K562 (cell line): ENCODE results near the gene XBP1. TPM values are rescaled to one million over a fixed set of nuclear protein-coding genes. Genes with fewer than 3 reads are reported as not detected.

ENCODE experiments used
- ETV5 ChIP-seq: sonication (generic); formaldehyde crosslinking; IDR thresholded peaks from 2 replicates; pipeline ENCODE4 v1.4.0; 2020; ENCODE audit warnings: low read depth, mild to moderate bottlenecking, missing genetic modification reagents
- polyA plus RNA-seq, 8 experiments: library from polyadenylated mRNA; depleted of rRNA in 4 of 8; stranded (reverse) in 5 of 8; unstranded in 3 of 8; fragments of >200 nt; fragmentation: Nextera tagmentation in 2 of 8; fragmentation: Illumina TruSeq in 1 of 8; extraction: Ambion mirVana in 2 of 8; extraction: Trizol in 1 of 8; gene quantifications; 2 replicates each; pipeline versions ENCODE4 v1.2.1 to v1.2.3, GENCODE V29; 2011 to 2014; ENCODE audit warnings: inconsistent platforms in 1 of 8, missing spikeins in 1 of 8
- total RNA-seq, 7 experiments: library from RNA; depleted of rRNA in 6 of 7; stranded (reverse); fragments of >200 nt in 6 of 7; fragmentation: Illumina TruSeq in 2 of 7; extraction: Trizol in 2 of 7; gene quantifications; 2 replicates each; pipeline versions ENCODE4 v1.2.1 to v1.2.3, GENCODE V29; 2011 to 2021; ENCODE audit warnings: low replicate concordance in 1 of 7
- TF ChIP-seq, protein P1 (sequence below), 2 experiments: fragments of 450-650 bp; IDR thresholded peaks; 2 replicates each; pipeline ENCODE4 v1.6.1; 2016; ENCODE audit warnings: mild to moderate bottlenecking in 2 of 2, borderline replicate concordance in 1 of 2, low read depth in 1 of 2, moderate library complexity in 1 of 2
- TF ChIP-seq, protein P2 (sequence below): sonication (generic); formaldehyde crosslinking; IDR thresholded peaks from 2 replicates; pipeline ENCODE4 v1.9.0; 2022; ENCODE audit warnings: mild to moderate bottlenecking, missing genetic modification reagents

XBP1 gene
- total and polyA plus RNA-seq, 9 of the 15 experiments (the other 6 are each of a cell fraction or from before 2014, with no cell fraction given): 25.0 to 218 (median 94.6) TPM

DNA sequence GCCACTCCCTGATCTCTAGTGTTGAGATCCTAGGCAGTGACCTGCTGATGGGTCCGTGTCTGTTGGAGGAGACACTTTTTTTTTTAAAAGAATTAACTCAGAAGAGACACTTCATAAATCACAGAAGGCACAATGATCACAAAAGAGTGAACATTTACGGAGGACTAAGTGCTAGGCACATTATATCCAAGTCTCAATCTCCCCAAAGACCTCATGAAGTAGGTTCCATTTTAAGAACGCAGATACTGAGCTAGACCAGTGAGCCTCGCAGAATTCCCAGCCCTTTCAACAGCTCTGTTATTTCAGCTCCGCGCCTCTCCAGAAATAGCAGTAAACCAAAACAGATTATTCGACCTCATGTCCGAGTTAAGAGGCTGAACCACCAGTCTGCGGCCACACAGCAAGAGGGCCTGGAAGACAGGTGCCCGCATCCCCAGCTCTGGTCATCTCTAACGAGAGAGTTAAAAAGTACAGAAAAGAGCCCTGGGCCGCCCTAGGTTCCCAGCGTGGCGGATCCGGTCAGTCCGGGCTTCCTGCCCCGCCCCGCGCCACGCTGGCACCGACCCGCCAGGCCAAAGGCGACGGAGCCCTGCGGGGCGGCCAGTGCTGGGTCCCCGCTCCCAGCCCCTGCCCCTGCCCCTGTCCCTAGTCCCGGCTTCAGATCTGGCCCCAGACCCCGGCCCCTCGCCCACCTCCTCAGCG is 612 bp downstream of the XBP1 start (continued):
- TF ChIP-seq, protein P1, sequence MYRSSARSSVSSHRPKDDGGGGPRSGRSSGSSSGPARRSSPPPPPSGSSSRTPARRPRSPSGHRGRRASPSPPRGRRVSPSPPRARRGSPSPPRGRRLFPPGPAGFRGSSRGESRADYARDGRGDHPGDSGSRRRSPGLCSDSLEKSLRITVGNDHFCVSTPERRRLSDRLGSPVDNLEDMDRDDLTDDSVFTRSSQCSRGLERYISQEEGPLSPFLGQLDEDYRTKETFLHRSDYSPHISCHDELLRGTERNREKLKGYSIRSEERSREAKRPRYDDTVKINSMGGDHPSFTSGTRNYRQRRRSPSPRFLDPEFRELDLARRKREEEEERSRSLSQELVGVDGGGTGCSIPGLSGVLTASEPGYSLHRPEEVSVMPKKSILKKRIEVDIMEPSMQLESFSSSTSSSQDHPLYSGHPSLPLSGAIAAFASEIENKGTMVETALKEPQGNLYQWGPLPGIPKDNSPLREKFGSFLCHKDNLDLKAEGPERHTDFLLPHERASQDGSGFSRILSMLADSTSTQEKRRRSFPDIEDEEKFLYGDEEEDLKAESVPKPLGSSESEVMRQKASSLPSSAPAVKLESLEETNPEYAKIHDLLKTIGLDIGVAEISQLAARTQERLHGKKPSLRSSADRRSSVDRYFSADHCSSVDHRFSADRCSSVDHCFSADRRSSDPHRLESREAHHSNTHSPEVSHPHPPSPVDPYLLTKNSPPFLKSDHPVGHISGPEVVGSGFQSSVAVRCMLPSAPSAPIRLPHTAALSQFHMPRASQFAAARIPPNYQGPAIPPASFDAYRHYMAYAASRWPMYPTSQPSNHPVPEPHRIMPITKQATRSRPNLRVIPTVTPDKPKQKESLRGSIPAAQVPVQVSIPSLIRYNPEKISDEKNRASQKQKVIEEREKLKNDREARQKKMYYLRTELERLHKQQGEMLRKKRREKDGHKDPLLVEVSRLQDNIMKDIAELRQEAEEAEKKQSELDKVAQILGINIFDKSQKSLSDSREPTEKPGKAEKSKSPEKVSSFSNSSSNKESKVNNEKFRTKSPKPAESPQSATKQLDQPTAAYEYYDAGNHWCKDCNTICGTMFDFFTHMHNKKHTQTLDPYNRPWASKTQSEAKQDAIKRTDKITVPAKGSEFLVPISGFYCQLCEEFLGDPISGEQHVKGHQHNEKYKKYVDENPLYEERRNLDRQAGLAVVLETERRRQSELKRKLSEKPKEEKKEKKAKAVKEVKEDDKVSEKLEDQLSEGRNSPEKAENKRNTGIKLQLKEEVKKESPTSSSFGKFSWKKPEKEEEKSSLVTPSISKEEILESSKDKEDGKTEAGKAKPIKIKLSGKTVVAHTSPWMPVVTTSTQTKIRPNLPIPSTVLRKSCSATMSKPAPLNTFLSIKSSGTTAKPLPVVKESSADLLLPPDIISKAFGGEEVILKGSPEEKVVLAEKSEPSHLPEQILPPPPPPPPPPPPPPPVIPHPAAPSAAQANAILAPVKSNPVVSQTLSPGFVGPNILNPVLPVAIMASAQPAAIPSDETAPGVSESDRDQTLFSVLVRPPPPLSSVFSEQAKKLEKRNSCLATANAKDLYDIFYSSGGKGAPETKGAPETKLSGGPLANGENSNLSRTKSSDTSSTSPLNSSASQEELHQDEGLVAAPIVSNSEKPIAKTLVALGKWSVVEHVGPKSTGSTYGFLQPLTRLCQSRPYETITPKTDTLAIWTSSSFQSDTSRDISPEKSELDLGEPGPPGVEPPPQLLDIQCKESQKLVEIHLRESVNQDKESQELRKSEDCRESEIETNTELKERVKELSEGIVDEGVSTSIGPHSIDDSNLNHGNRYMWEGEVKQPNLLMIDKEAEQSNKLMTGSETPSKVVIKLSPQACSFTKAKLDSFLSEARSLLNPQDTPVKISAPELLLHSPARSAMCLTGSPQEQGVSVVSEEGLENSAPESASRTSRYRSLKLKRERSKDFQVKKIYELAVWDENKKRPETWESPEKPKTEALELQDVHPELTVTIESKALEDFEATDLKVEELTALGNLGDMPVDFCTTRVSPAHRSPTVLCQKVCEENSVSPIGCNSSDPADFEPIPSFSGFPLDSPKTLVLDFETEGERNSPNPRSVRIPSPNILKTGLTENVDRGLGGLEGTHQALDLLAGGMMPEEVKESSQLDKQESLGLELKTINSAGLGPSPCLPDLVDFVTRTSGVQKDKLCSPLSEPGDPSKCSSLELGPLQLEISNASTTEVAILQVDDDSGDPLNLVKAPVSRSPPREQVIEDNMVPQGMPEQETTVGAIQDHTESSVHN (IDR thresholded peaks at IDR 0.05; ENCODE audit: borderline replicate concordance in 1 of 2, low read depth in 1 of 2): no peak
- TF ChIP-seq ETV5 (CRISPR knock-in tag): no peak
- TF ChIP-seq, protein P2, sequence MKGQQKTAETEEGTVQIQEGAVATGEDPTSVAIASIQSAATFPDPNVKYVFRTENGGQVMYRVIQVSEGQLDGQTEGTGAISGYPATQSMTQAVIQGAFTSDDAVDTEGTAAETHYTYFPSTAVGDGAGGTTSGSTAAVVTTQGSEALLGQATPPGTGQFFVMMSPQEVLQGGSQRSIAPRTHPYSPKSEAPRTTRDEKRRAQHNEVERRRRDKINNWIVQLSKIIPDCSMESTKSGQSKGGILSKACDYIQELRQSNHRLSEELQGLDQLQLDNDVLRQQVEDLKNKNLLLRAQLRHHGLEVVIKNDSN (CRISPR knock-in tag): no peak
